GM19397 (cell line): ENCODE data around the gene SLC25A47.
A peak's percentile ranks its signal among the peaks of the same experiment; 100 is the strongest.
"Not testable (repeated sequence)": the region's sequence is repeated elsewhere in the genome, so short reads cannot be mapped to it uniquely, and the experiment has no call there.

Experiments
- ATAC-seq: cut with Tn5 transposase; IDR thresholded peaks from one replicate; pipeline ENCODE4 v1.9.1; 2021; ENCODE audit warnings: mild to moderate bottlenecking, moderate library complexity; ENCODE audit not compliant: unreplicated experiment

The SLC25A47 gene

DNA sequence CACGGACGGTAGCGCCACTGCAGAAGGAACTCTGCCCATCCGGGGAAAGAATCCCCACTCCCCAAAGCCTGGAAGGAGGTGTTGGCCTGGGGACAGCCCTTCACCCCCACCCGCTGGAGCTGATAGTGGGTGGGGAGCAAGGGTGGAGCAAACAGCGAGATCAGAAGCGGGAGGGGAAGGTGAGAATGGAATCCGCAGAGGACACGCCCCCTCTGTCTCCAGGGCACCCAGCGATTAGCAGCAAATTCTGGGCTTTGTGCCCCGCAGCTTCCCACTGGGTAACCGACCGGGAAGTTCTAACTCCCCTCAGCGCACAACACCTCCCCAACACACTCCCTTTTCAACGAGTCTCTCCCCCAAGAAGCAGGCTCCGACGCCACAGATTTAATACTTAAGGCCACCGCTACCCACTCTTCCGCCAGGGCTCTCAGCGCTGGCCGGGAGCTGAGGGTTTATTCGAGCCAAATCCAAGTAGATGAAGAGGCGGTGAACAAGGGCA, 18.3 kb upstream of the SLC25A47 start:
- ATAC-seq: no peak

DNA sequence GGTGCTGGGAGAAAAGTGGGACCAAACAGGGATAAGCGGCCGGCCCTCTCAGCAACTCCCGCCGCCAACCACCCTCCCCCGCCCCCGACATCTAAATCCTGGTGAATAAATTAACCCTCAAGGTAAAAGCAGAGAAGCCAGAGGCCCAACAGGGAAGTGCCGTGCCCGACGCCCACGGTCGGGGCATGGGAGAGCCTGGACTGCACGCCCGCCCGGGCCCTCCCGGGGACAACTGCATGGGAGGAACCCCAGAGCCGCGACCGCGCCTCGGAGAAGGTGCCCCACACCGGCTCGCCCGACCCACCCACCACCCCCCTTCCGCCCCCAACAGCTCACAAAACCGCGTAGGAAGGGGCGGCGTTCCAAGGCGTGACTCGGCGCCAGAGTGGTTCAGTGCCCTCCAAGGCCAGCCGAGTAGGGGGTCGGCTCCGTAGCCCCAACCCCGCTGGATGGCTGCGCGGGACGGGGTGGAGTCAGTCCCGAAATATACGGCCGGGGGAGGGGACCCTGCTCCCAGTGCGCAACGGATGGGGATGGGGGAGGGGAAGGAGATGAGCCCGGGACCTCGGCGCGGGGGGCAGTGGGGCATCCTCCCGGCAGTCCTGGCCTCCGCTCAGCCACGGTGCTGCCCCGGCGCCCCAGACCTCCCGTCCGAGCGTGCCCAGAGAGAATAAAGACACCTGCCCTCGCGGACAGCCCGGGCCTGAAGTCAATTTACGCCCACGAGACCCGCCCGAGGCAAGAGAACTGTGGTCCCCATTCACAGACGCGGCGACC, 17.6 kb upstream of the SLC25A47 start:
- ATAC-seq: no peak

DNA sequence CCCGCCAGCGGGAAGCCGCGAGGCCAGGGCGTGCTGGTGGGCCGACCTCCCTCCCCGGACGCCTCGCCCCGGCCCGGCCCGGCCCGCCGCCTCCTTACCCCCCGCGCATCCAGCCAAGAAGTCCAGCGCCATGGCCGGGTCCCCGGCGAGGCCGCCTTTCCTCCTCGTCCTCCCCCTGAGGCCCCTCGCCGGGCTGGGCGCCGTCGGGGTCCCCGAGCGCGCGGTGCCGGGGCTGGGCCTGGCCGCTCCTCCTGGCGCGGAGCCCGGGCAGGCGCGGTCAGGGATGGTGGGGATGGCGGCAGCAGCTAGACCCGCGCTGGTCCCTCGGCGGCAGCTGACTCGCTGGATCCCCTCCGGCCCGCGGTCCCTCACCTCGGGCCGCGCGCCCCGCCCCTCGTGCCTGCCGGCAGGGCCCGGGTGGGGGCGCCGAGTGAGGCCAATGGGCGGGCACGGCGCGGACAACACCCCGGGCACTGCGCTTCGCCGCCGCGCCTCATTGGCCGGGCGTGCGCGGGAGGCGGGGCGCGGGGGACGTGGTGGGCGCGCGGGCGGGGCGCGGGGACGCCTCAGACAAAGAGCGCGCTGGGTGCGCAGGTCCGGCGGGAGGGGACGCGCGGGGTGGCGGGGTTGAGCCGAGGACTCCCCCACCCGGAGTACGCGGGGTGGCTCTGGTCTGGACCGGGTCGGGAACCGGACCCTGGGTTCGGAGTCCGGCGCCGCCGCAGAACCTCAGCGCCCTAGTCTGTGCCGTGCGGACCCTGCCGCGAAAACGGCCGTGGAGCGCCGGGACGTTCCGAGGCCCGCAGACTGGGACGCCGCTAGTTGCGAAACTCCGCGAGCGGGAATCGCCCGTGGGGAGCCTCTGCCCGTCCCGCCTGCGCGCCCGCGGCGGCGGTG, 16.8 kb upstream of the SLC25A47 start, which contains the start of gene SLC25A29:
TSS of gene SLC25A29 (minus strand) at position 344 of the 897 bp plus-strand sequence. CDS start at position 132, 212 bp downstream.
- ATAC-seq: peak; percentile 90

DNA sequence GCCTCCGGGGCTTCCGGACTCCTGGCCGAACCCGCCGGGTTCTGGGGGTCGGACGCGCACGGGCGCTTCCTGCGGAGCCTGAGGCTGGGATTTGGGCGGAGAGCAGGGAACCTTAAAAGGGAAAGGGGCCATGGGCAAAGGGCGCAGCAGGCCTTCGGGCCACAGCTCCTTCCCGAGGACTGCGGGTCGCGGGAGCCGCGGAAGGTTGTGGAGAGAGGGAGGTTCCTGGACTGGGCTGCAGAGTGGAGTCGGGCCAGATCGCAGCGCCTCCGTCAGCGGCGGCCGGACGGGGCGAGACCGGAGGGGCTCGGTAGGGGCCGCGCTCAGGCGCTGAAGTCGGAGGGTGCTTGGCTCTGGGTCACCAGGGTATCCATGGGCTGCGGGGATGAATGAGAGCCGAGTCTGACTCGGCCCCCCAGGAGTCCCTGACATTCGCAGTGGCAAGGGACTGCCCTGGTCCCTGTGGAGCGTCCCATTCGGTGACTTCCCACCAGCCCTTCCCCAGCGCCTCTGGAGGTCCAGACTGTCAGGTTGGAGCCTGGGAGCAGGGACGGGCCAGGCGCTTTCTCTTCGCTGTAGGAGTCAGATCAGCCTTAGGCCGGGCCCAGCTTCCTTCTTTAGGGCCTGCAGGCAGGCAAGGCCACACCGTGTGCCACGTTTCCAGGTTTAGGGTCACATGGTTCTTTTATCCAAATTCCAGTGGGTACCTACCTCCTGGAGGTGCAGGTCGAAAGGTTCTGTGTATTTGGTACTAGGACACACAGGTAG, 16.0 kb upstream of the SLC25A47 start:
- ATAC-seq: no peak

DNA sequence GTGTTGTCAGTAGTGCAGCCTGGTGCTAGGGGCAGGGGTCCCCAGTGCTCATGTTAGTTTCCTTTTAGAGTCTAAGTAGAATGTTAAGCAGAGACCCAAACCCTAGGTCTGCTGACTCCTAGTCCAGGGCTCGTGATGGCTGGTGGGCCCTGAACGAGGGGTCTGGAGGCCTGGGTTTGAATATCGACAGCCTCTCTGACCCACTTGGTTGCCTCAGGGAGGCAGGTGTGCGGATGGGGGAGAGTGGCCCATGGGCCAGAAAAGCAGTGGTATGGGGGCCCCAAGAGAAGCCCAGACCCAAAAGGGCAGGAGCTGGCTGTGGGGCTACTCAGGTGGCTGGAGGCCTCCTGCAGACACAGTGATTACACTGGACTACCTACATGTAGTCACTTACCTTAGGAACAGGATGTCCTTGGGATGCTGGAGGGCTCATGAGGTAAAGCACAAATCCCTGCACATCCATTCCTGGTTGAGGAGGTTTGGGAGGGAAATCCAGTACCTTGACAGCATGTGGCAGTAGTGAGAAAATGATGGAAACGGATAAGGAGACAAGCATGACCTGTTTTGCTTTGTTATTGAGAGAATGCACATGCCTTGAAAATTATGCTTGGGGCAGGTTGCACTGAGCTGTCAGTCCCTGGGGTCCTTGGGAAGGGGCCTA, 15.2 kb upstream of the SLC25A47 start:
- no peak for ATAC-seq

DNA sequence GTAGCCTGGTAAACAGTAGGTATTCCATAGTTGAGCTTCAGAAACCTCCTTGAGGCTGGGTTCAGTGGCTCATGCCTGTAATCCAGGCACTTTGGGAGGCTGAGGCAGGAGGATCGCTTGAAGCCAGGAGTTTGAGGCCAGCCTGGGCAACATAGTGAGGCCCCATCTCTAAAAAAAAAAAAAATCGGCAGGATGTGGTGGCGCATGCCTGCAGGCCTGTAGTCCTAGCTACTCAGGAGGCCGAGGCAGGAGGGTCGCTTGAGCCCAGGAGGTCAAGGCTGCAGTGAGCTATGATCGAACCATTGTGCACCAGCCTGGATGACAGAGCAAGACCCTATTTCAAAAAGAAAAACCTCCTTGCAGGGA, 14.7 kb upstream of the SLC25A47 start:
- not testable (repeated sequence) for ATAC-seq

DNA sequence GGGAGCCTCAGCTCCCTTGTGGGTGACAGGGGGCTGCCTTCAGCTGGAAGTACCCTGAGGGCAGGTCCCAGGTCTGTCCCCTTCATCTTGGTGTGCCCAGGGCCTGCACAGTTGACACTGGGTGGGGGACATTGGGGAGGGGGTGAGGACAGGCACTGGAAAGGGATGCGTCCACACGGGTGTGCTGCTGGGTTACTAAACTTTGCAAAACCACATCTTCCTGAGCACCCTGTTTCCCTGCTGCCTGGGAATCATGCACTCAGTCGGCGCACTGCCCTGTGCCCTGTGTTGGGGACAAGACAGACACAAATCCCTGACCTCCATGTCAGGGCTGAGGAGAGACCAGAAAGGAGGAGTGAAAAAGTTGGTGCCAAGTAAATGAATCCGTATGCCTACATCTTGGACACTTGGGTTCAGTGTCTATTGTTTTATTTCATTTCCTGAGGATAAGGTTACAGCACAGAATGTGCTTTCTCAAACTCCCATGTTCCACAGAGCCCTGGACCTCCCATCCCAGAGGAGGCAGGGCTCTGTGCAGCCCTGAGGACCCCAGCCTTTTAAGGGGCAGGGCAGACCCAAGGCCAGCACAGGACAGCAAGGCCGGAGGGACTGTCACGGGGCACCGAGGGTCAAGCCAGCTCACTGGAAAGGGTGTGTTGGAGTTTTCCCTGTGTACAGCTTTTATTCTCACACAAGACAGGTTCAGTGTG, 14.0 kb upstream of the SLC25A47 start:
- ATAC-seq: no peak

DNA sequence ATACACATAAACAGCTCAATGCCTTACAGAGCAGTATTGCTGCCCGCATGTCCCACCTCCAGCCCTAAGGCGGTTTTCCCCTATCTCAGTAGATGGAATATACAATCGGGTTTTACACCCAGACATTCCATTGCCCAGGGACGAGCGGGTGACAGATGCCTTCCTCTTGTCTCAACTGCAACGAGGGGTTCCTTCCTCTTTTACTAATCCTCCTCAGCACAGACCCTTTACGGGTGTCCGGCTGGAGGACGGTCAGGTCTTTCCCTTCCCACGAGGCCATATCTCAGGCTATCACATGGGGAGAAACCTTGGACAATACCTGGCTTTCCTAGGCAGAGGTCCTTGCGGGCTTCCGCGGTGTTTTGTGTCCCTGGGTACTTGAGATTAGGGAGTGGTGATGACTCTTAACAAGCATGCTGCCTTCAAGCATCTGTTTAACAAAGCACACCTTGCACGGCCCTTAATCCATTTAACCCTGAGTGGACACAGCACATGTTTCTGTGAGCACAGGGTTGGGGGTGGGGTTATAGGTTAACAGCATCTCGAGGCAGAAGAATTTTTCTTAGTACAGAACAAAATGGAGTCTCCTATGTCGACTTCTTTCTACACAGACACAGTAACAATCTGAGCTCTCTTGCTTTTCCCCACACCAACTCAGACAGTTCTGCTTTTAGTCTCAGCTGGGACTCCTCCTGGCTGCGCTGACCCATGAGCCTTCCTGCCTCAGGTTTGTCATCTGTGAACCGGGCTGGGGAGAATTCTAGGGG, 10.8 kb upstream of the SLC25A47 start:
- ATAC-seq: not testable (repeated sequence)

DNA sequence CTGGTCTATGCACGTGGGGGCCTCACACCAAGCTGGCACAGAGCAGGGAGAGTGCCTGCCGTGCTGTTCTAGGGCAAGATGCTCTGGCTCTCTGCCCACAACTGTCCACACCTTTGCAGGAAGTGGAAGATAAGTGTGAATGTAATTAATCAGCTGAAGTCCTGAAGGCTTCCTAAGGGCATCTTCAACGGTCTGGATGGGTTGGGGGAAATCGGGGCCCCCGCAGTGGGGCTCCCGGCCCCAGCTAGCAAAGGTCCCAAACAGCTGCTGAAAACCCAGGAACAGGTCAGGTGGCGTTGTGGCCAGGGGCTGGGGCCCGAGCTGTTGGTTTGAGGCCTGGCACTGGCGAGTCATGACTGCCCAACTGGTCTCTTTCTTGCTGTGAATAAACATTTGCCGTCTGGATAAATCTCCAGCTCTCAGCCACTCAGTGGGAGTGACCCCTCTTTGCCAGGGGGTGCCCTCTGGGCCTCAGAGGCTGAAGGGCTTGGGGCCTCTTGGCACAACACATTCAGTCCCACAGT, 10.2 kb upstream of the SLC25A47 start:
- no peak for ATAC-seq

DNA sequence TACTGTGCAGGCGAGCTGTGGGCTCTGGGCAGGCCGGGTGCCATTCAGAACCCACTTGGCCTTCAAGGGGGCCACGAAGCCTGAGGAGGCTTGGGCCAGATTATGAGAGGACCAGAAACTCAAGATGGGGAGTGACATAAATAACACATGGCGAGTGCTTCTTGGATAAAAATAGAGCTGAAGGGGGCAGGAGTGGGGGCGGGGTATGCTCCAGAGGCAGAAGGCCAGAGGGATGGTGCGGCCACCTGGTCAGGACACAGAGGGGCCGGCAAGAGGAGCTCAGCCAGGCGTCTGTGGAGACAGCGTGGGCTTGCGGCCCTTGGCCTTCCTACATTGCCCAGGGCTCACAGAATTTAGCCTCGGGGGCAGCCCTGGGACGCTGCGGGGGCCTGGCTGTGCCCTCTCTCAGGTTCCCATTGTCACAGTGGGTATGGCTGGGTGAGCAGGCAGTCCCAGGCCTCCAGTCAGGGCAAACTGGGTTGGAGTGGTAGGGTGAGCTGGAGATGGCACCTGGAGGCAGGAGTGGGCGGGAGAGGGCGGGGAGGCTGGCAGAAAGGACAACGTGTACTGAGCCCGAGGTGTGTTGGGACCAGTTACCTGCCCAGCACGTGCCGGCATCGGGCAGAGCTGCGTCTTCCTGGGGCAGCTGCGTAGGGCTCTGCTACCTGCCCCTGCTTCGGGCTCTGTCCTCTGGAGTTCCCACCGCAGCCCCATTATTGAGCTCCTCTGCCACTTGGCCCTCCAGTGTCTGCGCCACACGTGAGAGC, 9.5 kb upstream of the SLC25A47 start:
- ATAC-seq: no peak

DNA sequence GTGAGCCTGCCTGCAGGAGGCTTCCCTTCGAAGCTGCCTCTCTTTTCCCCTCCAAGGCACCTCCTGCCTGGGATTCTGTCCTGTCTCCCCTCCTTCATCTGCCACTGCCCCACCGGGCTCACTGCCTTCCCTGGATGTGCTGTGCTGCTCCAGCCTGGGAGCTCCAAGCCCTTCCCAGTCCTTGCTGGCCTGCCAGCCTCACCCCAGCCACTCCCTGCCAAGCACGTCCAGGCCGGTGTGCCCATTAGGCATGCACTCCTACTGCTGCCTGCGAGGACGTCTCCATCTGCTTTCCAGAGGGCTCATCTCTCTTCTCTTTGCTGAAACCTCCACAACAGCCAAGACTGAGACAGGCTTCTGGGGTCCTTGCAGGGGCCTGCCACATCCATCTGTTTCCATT, 8.4 kb upstream of the SLC25A47 start:
- ATAC-seq: no peak

DNA sequence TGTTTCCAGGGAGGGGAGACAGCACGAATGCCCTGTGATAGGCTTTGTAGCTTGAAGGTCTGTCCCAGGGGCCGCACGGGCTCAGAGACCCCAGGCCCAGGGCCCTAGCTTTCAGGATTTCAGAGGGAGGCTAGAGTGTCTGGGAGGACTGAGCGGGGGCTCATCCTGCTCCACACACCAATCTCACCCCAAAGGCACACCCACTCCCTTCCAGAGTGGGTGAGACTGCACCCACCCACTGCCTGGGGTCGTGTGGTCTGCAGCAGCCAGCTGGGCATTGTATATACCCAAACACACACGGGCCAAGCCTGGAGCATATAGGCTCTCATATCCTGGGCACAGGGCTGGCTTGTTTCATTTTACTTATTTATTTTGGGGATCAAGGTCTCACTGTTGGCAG, 5.8 kb upstream of the SLC25A47 start:
- no peak for ATAC-seq

DNA sequence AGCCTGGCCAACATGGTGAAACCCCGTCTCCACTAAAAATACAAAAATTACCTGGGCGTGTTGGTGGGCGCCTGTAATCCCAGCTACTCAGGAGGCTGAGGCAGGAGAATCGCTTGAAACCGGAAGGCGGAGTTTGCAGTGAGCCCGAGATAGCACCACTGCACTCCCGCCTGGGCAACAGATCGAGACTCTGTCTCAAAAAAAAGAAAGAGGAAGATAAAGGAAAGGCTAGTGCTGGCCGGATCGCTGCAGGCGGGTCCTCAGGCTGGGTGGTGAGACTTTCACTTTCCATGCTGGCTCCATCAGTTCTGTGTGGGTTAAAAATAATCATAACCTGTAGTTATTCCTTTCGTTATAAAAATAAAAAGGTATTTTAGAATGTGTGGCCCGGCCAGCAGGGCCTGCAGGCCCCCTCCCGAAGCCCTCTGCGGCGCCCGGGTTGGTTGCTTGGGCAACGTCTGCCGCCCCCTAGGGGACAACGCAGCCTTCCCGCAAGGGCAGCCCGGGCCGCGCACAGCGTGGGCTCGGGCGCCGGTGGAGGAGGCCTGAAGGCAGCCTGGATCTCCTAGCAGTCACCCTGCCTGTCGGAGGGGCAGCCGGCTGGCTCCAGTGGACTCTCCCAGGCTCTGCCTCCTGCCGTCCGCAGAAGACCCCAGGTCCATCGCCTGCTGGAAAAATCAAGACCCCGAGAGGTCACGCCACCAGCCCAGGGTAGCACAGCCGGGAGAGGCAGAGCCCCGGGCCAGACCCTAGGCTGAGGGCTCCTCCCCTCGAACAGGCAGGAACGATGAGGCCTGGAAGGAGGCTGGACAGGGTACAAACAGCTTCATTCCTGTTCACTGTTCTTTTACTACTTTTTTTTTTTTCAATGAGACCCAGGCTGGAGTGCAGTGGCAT, 5.0 kb upstream of the SLC25A47 start:
- peak; percentile 80 for ATAC-seq

DNA sequence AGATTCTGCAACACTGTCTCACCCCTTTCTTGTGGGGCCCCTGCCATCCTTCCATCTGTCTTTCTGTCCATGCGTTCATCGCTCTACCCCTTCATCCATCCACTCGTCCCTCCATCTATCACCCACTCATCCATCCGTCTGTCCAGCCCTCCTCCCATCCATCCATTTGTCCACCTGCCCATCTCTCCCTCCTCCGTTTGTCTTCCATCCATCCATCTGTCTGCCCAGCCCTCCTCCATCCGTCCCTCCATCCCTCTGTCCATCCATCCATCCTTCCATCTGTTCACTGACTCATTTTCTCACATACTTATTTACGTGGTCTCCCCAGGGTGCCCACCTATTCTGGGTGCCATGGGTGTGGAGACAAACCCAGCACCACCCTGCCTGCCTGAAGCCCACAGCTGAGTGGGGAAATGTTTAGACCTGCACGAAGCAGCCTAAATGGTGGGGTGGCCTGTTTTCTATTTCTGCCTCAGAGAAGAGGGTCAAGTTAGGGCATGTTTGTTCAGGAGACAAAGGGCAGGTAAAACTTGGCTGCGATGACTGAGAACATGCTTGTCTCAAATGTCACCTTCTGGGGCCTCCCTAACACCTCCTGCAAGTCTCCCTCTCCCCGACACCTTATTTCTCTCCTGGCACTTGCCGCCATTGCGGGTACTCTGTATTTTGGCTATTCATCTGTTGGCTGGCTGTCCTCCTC, 2.8 kb upstream of the SLC25A47 start:
- no peak for ATAC-seq

DNA sequence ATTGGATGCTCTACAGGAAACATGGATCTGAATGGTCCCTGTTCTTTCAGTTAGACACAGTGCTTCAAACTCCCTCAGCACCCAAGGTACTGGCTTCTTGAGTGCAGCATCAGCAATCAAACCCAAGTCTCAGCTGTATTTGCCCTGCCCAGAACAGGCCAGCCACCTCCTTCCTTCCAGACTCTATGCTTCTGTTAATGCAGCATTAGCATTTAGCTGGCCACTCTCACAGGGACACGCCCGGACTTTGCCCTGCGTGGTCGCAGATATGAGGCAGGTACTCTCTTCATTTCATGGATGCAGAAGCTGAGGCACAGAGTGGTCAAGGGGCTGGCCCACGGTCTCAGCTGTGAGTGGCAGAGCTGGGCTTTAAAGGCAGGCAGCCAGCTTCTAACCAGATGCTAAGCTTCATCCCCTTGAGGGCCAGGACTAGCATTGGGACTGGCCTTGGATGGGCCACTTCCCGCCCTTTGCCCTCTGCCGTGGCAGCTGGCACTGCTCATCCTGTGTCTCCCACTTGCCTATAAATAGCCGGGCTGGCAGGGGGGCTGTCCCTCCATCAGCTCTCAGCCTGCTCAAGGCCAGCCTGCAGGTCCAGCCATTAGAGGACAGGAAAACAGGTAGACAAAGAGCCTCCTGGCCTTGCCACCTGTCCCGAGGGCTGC, 1.5 kb upstream of the SLC25A47 start:
- no peak for ATAC-seq
